K562 (cell line): Measurements from ENCODE around the gene MEGF11. TPM values are rescaled to one million over a fixed set of nuclear protein-coding genes. Genes with fewer than 3 reads are reported as not detected.
A peak's percentile ranks its signal among the peaks of the same experiment; 100 is the strongest.

Source experiments
- CTBP1 ChIP-seq: fragments of 450-650 bp; IDR thresholded peaks from 2 replicates; pipeline ENCODE4 v1.6.1; 2016; ENCODE audit warnings: borderline replicate concordance
- GABPB1 ChIP-seq: sonication (generic); formaldehyde crosslinking; IDR thresholded peaks from 2 replicates; pipeline ENCODE4 v1.8.0; 2022; ENCODE audit warnings: mild to moderate bottlenecking, missing genetic modification reagents
- MCM5 ChIP-seq: fragments of 450-650 bp; IDR thresholded peaks from 2 replicates; pipeline ENCODE4 v1.6.1; 2016; ENCODE audit warnings: low read depth
- MYC ChIP-seq, 2 experiments: fragments of 250-450 bp in 1 of 2; sonication (Bioruptor Pico) in 1 of 2; IDR thresholded peaks; 2 replicates each; pipeline versions ENCODE4 v1.5.1 to v1.6.1; 2012 to 2021; ENCODE audit warnings: low read depth in 2 of 2, borderline replicate concordance in 1 of 2, improper control_type of control experiment in 1 of 2, low read length in 1 of 2, mild to moderate bottlenecking in 1 of 2, moderate library complexity in 1 of 2
- TAF15 ChIP-seq: fragments of 200-400 bp; formaldehyde crosslinking; IDR thresholded peaks from 2 replicates; pipeline ENCODE4 v1.6.1; 2017; ENCODE audit warnings: mild to moderate bottlenecking, low read depth, low read length, moderate library complexity
- ZKSCAN1 ChIP-seq: fragments of 150-350 bp; IDR thresholded peaks from 2 replicates; pipeline ENCODE4 v1.6.1; 2016; ENCODE audit warnings: low read depth, low read length
- ZNF507 ChIP-seq: conservative IDR thresholded peaks from 2 replicates; pipeline ENCODE4 v1.6.1; 2017; ENCODE audit warnings: missing genetic modification characterization, missing compliant biosample characterization
- polyA plus RNA-seq, 8 experiments: library from polyadenylated mRNA; depleted of rRNA in 4 of 8; stranded (reverse) in 5 of 8; unstranded in 3 of 8; fragments of >200 nt; fragmentation: Nextera tagmentation in 2 of 8; fragmentation: Illumina TruSeq in 1 of 8; extraction: Ambion mirVana in 2 of 8; extraction: Trizol in 1 of 8; gene quantifications; 2 replicates each; pipeline versions ENCODE4 v1.2.1 to v1.2.3, GENCODE V29; 2011 to 2014; ENCODE audit warnings: inconsistent platforms in 1 of 8, missing spikeins in 1 of 8
- total RNA-seq, 7 experiments: library from RNA; depleted of rRNA in 6 of 7; stranded (reverse); fragments of >200 nt in 6 of 7; fragmentation: Illumina TruSeq in 2 of 7; extraction: Trizol in 2 of 7; gene quantifications; 2 replicates each; pipeline versions ENCODE4 v1.2.1 to v1.2.3, GENCODE V29; 2011 to 2021; ENCODE audit warnings: low replicate concordance in 1 of 7
- TF ChIP-seq, protein P1 (sequence below): fragments of 450-650 bp; IDR thresholded peaks from 2 replicates; pipeline ENCODE4 v1.6.1; 2016
- TF ChIP-seq, protein P2 (sequence below), 3 experiments: fragments of 200-800 bp in 1 of 3; sonication (Bioruptor generic) in 1 of 3; sonication (generic) in 1 of 3; formaldehyde crosslinking in 1 of 3; IDR thresholded peaks; 2 replicates each; pipeline versions ENCODE4 v1.6.1 to v1.8.0; 2016 to 2022; ENCODE audit warnings: mild to moderate bottlenecking in 2 of 3, missing compliant biosample characterization in 2 of 3, missing genetic modification characterization in 2 of 3, missing genetic modification reagents in 1 of 3
- TF ChIP-seq, protein P3 (sequence below): IDR thresholded peaks from 3 replicates; pipeline ENCODE4 v1.6.1; 2011; ENCODE audit warnings: borderline replicate concordance, mild to moderate bottlenecking, moderate library complexity; ENCODE audit not compliant: insufficient read length; ENCODE audit errors: extremely low read depth
- TF ChIP-seq, protein P4 (sequence below): fragments of 200-800 bp; sonication (Bioruptor generic); IDR thresholded peaks from 2 replicates; pipeline ENCODE4 v1.6.1; 2017; ENCODE audit warnings: missing genetic modification characterization, missing compliant biosample characterization
- TF ChIP-seq, protein P5 (sequence below): fragments of 450-650 bp; formaldehyde crosslinking; IDR thresholded peaks from 2 replicates; pipeline ENCODE4 v1.4.0; 2020; ENCODE audit warnings: mild to moderate bottlenecking, moderate library complexity

The MEGF11 gene
- total and polyA plus RNA-seq, 9 of the 15 experiments (the other 6 are each of a cell fraction or from before 2014, with no cell fraction given), result 0.06 to 0.23 (median 0.20) TPM; not detected in 6

DNA sequence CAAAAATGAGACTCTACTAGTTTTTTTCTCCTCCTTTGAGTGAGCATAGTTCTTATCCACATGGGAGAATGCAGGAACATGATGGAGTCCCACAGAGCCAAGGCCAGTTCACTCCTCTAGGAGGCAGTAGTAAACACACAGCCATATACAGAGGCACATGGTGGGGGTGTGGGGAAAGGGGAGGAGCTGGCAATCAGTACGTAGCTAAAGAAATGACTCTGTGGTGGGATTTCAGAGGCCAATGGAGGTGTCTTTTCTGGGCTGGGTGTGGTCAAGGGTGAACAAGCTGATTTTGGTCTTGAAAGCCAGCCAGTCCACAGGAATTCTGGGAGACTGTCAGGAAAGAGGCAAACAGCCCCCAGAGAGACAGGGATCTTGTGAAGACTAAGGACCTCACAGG is 390.9 kb downstream of the MEGF11 start (continued):
- TF ChIP-seq MCM5 (no peak), TAF15 (no peak), ZNF507 (tag) (no peak), MYC (IDR thresholded peaks at IDR 0.05; ENCODE audit: low read depth, low read length) (peak; percentile 98), MYC (CRISPR knock-in tag; IDR thresholded peaks at IDR 0.05; ENCODE audit: borderline replicate concordance, low read depth) (no peak), ZKSCAN1 (0 out of 2 replicates have a peak, but pooled peaks have one; percentile 33), GABPB1 (CRISPR knock-in tag) (no peak), CTBP1 (0 out of 2 replicates have a peak, but pooled peaks have one; percentile 17)
- TF ChIP-seq, protein P1, sequence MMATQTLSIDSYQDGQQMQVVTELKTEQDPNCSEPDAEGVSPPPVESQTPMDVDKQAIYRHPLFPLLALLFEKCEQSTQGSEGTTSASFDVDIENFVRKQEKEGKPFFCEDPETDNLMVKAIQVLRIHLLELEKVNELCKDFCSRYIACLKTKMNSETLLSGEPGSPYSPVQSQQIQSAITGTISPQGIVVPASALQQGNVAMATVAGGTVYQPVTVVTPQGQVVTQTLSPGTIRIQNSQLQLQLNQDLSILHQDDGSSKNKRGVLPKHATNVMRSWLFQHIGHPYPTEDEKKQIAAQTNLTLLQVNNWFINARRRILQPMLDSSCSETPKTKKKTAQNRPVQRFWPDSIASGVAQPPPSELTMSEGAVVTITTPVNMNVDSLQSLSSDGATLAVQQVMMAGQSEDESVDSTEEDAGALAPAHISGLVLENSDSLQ, result peak; percentile 87
- TF ChIP-seq, protein P2, sequence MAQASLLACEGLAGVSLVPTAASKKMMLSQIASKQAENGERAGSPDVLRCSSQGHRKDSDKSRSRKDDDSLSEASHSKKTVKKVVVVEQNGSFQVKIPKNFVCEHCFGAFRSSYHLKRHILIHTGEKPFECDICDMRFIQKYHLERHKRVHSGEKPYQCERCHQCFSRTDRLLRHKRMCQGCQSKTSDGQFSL (CRISPR knock-in tag; IDR thresholded peaks at IDR 0.05), result peak; percentile 88
- TF ChIP-seq, protein P2 (tag; IDR thresholded peaks at IDR 0.05), result no peak; a peak in 1 of 4 replicates
- TF ChIP-seq, protein P3, sequence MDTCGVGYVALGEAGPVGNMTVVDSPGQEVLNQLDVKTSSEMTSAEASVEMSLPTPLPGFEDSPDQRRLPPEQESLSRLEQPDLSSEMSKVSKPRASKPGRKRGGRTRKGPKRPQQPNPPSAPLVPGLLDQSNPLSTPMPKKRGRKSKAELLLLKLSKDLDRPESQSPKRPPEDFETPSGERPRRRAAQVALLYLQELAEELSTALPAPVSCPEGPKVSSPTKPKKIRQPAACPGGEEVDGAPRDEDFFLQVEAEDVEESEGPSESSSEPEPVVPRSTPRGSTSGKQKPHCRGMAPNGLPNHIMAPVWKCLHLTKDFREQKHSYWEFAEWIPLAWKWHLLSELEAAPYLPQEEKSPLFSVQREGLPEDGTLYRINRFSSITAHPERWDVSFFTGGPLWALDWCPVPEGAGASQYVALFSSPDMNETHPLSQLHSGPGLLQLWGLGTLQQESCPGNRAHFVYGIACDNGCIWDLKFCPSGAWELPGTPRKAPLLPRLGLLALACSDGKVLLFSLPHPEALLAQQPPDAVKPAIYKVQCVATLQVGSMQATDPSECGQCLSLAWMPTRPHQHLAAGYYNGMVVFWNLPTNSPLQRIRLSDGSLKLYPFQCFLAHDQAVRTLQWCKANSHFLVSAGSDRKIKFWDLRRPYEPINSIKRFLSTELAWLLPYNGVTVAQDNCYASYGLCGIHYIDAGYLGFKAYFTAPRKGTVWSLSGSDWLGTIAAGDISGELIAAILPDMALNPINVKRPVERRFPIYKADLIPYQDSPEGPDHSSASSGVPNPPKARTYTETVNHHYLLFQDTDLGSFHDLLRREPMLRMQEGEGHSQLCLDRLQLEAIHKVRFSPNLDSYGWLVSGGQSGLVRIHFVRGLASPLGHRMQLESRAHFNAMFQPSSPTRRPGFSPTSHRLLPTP, result peak; percentile 14
- TF ChIP-seq, protein P4, sequence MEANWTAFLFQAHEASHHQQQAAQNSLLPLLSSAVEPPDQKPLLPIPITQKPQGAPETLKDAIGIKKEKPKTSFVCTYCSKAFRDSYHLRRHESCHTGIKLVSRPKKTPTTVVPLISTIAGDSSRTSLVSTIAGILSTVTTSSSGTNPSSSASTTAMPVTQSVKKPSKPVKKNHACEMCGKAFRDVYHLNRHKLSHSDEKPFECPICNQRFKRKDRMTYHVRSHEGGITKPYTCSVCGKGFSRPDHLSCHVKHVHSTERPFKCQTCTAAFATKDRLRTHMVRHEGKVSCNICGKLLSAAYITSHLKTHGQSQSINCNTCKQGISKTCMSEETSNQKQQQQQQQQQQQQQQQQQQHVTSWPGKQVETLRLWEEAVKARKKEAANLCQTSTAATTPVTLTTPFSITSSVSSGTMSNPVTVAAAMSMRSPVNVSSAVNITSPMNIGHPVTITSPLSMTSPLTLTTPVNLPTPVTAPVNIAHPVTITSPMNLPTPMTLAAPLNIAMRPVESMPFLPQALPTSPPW (CRISPR knock-in tag), result peak; percentile 60
- TF ChIP-seq, protein P5, sequence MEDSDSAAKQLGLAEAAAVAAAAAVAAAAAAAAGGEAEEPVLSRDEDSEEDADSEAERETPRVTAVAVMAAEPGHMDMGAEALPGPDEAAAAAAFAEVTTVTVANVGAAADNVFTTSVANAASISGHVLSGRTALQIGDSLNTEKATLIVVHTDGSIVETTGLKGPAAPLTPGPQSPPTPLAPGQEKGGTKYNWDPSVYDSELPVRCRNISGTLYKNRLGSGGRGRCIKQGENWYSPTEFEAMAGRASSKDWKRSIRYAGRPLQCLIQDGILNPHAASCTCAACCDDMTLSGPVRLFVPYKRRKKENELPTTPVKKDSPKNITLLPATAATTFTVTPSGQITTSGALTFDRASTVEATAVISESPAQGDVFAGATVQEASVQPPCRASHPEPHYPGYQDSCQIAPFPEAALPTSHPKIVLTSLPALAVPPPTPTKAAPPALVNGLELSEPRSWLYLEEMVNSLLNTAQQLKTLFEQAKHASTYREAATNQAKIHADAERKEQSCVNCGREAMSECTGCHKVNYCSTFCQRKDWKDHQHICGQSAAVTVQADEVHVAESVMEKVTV (CRISPR knock-in tag), result 0 out of 2 replicates have a peak, but pooled peaks have one; percentile 26
